ENCODE measurements around the gene ACOX3.

GRCh38 chr4:8371596-8371995 is 68.9 kb downstream of the ACOX3 start:
- TF ChIP-seq POLR2A (IDR thresholded peaks at IDR 0.05; ENCODE audit: low read length) = no peak
- no peak for TF ChIP-seq GATA1 (IDR thresholded peaks at IDR 0.05; ENCODE audit: low read depth, low read length)

All from erythroblast (primary cell).